ENCODE data around the gene ITFG2. TPM values are rescaled to one million over a fixed set of nuclear protein-coding genes. Genes with fewer than 3 reads are reported as not detected.
"Not testable (repeated sequence)": the region's sequence is repeated elsewhere in the genome, so short reads cannot be mapped to it uniquely, and the experiment has no call there.

Gene ITFG2
- total RNA-seq: 23.4 TPM
- long read RNA-seq, transcript ITFG2-201 (12 exons, 2,361 nt): major isoform, 51 of 96 reads
- long read RNA-seq, partial matches to known transcripts: 6 of 96 reads
- long read RNA-seq, other reads (novel, unspliced or antisense): 36 of 96 reads

- DNase-seq (ENCODE audit: low spot score): peak; percentile 97
These were observed at the start of gene ITFG2 for GRCh38 chr12:2812290-2813213. Gene ITFG2, plus strand, starts transcription at chr12:2812668. Its CDS starts 93 bp downstream, at chr12:2812761.

- DNase-seq (ENCODE audit: low spot score): no peak
These were observed 48.1 kb upstream of the ITFG2 start for GRCh38 chr12:2764398-2764797.

GRCh38 chr12:2765052-2765451, 47.4 kb upstream of the ITFG2 start:
- no peak for DNase-seq (ENCODE audit: low spot score)

- no peak for DNase-seq (ENCODE audit: low spot score)
These were observed 46.9 kb upstream of the ITFG2 start for GRCh38 chr12:2765608-2766007.

- DNase-seq (ENCODE audit: low spot score): no peak
These were observed 44.1 kb upstream of the ITFG2 start for GRCh38 chr12:2768224-2768961.

GRCh38 chr12:2769866-2770533, 42.5 kb upstream of the ITFG2 start:
- DNase-seq (ENCODE audit: low spot score): no peak

- DNase-seq (ENCODE audit: low spot score): not testable (repeated sequence)
These were observed 41.9 kb upstream of the ITFG2 start for GRCh38 chr12:2770544-2770943.

- DNase-seq (ENCODE audit: low spot score): no peak
These were observed 40.1 kb upstream of the ITFG2 start for GRCh38 chr12:2772370-2772769.

GRCh38 chr12:2773199-2773875, 39.1 kb upstream of the ITFG2 start:
- DNase-seq (ENCODE audit: low spot score): no peak

- no peak for DNase-seq (ENCODE audit: low spot score)
These were observed 37.0 kb upstream of the ITFG2 start for GRCh38 chr12:2775431-2775830.

GRCh38 chr12:2776129-2776806, 36.2 kb upstream of the ITFG2 start:
- DNase-seq (ENCODE audit: low spot score): no peak

- peak; percentile 45 for DNase-seq (ENCODE audit: low spot score)
These were observed 33.2 kb upstream of the ITFG2 start for GRCh38 chr12:2779281-2779680.

GRCh38 chr12:2783936-2784600, 28.4 kb upstream of the ITFG2 start:
- DNase-seq (ENCODE audit: low spot score): peak; percentile 88

- peak; percentile 37 for DNase-seq (ENCODE audit: low spot score)
These were observed 27.5 kb upstream of the ITFG2 start for GRCh38 chr12:2785017-2785416.

GRCh38 chr12:2791089-2791488, 21.4 kb upstream of the ITFG2 start:
- DNase-seq (ENCODE audit: low spot score): peak; percentile 12

GRCh38 chr12:2792671-2793500, 19.6 kb upstream of the ITFG2 start:
- peak; percentile 67 for DNase-seq (ENCODE audit: low spot score)

GRCh38 chr12:2793561-2793960, 18.9 kb upstream of the ITFG2 start:
- peak; percentile 83 for DNase-seq (ENCODE audit: low spot score)

GRCh38 chr12:2794191-2794735, 18.2 kb upstream of the ITFG2 start:
- DNase-seq (ENCODE audit: low spot score): peak; percentile 89

Measured in mesenteric fat pad (tissue), 1 donor.